Cardiac fibroblast (primary cell): Measurements from ENCODE around the gene DDX3X.
A peak's percentile ranks its signal among the peaks of the same experiment; 100 is the strongest.

Source experiments
- DNase-seq, 2 donors: peaks; one replicate each; pipeline versions ENCODE4 v3.0.0 to v3.0.0-alpha.2; 2010; ENCODE audit warnings: low read depth in 2 of 2
- H3K4me3 ChIP-seq, 2 donors: replicated peaks in 1 of 2; 1 replicate in 1 of 2; 2 replicates in 1 of 2; pipeline ENCODE4 v1.5.1; 2011; ENCODE audit warnings: low read depth in 2 of 2, low read length in 2 of 2, mild to moderate bottlenecking in 2 of 2, moderate library complexity in 1 of 2
- TF ChIP-seq, protein P1 (sequence below): IDR thresholded peaks from one replicate; pipeline ENCODE4 v1.5.1; 2011; ENCODE audit warnings: low read depth, mild to moderate bottlenecking, low read length, inconsistent platforms

The DDX3X gene

DNA sequence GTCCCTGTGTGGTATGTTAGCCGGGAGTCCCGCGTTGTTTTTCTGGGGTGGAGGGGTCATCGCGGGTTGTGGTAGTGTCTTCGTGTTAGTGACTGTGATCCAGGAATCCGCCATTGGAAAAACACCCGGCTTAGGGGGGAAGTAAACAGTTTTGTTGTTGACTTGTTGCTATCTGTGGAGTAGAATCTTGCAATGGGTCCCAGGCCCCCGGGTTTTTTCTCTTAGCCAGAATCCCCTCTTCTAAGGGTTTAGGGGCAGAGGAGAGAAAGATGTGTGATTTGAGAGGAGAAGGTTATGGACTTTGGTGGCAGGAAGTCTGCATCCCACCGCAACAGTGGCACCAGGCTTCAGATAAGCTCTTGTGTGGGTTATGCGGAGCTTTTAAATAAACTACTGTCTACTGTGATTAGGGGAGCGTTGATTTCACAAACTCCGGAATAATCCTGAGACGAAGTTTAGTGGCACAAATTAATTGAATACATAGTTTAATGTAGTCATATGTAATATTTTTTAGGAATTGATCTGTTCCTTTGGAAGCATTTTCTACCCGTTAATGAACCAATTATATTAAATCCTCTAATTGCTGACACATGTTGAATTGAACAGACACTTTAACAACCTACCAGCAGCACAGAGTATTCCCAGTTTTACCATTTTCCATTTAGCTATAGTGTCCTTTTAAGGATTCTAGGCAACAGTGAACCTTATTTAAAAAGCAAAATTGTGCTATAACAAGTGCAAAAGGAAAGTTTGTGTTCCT, 1.4 kb downstream of the DDX3X start:
- no peak for DNase-seq
- peak overlapping the region; percentile 80 to 88 for H3K4me3 ChIP-seq
- TF ChIP-seq, protein P1, sequence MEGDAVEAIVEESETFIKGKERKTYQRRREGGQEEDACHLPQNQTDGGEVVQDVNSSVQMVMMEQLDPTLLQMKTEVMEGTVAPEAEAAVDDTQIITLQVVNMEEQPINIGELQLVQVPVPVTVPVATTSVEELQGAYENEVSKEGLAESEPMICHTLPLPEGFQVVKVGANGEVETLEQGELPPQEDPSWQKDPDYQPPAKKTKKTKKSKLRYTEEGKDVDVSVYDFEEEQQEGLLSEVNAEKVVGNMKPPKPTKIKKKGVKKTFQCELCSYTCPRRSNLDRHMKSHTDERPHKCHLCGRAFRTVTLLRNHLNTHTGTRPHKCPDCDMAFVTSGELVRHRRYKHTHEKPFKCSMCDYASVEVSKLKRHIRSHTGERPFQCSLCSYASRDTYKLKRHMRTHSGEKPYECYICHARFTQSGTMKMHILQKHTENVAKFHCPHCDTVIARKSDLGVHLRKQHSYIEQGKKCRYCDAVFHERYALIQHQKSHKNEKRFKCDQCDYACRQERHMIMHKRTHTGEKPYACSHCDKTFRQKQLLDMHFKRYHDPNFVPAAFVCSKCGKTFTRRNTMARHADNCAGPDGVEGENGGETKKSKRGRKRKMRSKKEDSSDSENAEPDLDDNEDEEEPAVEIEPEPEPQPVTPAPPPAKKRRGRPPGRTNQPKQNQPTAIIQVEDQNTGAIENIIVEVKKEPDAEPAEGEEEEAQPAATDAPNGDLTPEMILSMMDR: no peak

DNA sequence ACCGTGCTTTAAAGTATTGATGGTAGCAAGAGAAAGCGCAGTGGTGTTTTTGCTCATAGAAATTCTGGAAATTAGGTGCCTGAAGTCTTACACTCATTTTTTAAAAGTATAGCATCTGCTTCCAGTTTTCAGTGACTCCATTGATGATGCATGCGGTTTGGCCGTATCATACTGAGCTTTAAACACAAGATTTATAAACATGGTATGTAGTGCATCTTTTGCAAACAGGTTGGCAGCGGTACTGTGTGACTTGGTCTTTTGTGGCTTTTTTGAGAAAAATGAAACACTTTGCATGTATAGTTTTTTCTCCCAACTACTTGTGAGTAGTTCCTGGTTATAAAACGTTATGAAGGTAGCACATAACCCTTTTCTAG, 2.0 kb downstream of the DDX3X start:
- DNase-seq: peak in 1 of 2 donors; percentile 47
- TF ChIP-seq, protein P1: no peak
- peak overlapping the region; percentile 80 to 88 for H3K4me3 ChIP-seq

DNA sequence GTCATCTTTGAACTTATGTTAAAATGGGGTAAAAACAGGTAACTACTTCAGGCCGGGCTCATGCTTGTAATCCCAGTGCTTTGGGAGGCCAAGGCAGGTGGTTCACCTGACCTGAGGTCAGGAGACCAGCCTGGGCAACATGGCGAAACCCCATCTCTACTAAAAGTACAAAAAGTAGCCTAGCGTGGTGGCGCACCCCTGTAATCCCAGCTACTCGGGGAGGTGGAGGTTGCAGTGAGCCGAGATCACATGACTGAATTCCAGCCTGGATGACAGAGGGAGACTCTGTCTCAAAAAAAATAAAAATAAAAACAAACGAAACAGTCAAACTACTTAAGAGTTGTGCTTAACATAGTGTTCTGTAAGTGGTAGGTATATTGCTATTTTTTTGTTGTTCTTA, 2.5 kb downstream of the DDX3X start:
- TF ChIP-seq, protein P1: no peak
- no peak for DNase-seq
- peak overlapping the region; percentile 80 to 88 for H3K4me3 ChIP-seq

DNA sequence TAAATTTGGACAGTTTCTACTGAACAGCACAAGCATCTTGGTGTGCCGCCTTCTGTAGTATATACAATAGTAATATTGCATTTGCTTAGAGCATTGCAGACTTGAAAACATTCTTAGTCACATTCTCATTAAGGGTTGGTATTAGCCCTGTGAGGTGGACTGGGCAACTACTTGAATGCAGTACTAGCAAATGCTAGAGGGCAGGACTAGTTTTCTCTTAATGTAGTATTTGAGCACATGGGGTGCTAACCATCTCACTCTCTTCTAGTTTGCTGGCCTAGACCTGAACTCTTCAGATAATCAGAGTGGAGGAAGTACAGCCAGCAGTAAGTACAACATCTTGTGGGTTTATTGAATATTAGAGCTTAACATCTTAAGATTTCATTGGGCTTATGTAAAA, 3.2 kb downstream of the DDX3X start:
- H3K4me3 ChIP-seq: peak overlapping the region; percentile 80 to 88
- TF ChIP-seq, protein P1: no peak
- no peak for DNase-seq

DNA sequence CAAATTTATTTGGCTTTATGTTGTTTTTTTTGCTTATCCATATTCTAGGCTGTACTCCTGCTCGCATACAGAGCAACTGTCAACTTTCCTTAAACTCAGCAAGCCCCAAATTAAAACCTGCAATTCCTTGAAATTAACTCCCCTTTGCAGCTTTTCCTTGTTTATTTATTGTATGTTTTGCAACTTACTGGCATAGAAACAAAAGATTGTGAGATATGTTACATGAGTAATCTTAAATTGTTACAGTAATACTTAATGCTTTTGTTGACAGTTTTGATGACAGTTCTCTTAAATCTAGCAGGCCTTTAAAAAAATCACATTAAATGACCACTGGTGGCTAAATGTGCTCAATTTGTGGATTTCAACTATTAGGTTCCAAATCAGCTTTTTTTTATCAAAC, 4.5 kb downstream of the DDX3X start:
- no peak overlapping the region for H3K4me3 ChIP-seq
- no peak for DNase-seq
- TF ChIP-seq, protein P1: no peak

DNA sequence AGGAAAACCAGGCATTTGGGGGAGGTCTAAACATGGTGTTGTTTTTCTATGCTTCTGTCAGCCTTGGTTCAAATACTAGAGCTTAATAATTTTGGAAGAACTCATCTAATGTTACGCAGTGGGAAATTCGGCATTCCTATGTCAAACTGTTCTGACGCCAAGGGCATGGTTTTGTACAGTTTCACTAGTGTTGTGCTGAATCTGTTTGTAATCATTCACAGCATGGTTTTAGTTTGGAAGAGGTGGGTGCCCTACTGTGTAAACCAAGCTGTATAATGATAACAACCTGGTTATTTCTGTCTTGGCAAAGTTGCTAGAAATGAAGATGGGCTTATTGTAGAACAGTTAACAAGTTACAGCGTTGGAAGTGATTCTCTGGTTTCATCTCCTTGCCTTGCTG, 5.2 kb downstream of the DDX3X start:
- TF ChIP-seq, protein P1: no peak
- no peak overlapping the region for H3K4me3 ChIP-seq
- DNase-seq: no peak

DNA sequence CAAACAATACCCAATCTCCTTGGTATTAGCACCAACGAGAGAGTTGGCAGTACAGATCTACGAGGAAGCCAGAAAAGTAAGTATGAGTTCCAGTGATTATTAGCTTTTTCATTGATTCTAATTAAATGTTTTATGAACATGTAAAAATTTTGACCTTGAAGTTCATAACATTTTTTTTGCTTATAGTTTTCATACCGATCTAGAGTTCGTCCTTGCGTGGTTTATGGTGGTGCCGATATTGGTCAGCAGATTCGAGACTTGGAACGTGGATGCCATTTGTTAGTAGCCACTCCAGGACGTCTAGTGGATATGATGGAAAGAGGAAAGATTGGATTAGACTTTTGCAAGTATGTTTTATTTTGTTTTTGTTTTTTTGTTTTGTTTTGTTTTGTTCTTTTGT, 10.1 kb downstream of the DDX3X start:
- H3K4me3 ChIP-seq: no peak overlapping the region
- DNase-seq: no peak
- TF ChIP-seq, protein P1: no peak
